ENCODE measurements around the gene CEP41. TPM values are rescaled to one million over a fixed set of nuclear protein-coding genes. Genes with fewer than 3 reads are reported as not detected.

Gene CEP41
- total RNA-seq, 1 donor from 2014 or later = 23.5 TPM

GRCh38 chr7:130423501-130424037 is 17.2 kb downstream of the CEP41 start:
- intact Hi-C loops (cut with micrococcal nuclease) = no loop called here

GRCh38 chr7:130421684-130422083 is 19.1 kb downstream of the CEP41 start:
- intact Hi-C loops (cut with micrococcal nuclease) = no loop called here

- intact Hi-C loops (cut with micrococcal nuclease) = no loop called here
These were observed 19.8 kb downstream of the CEP41 start for GRCh38 chr7:130420943-130421578.

GRCh38 chr7:130419658-130420057 is 21.2 kb downstream of the CEP41 start:
- intact Hi-C loops (cut with micrococcal nuclease) = loop anchor here (5.0 kb wide), 1 partner anchor 38 kb away; no protein-coding TSS in a partner anchor

- intact Hi-C loops (cut with micrococcal nuclease) = loop anchor here (5.0 kb wide), 1 partner anchor 39 kb away; no protein-coding TSS in a partner anchor
These were observed 22.5 kb downstream of the CEP41 start for GRCh38 chr7:130418306-130418705.

GRCh38 chr7:130417213-130417612 is 23.6 kb downstream of the CEP41 start:
- intact Hi-C loops (cut with micrococcal nuclease) = loop anchor here (5.0 kb wide), 1 partner anchor 40 kb away; no protein-coding TSS in a partner anchor

GRCh38 chr7:130415006-130415405 is 25.8 kb downstream of the CEP41 start:
- intact Hi-C loops (cut with micrococcal nuclease) = loop anchor here (2.0 to 5.0 kb wide), 2 partner anchors 20 to 42 kb away; no protein-coding TSS in a partner anchor

- intact Hi-C loops (cut with micrococcal nuclease) = no loop called here
These were observed 27.6 kb downstream of the CEP41 start for GRCh38 chr7:130413201-130413600.

GRCh38 chr7:130410868-130411541 is 29.8 kb downstream of the CEP41 start:
- intact Hi-C loops (cut with micrococcal nuclease) = no loop called here

GRCh38 chr7:130409712-130410072 is 31.1 kb downstream of the CEP41 start:
- intact Hi-C loops (cut with micrococcal nuclease) = no loop called here

- intact Hi-C loops (cut with micrococcal nuclease) = no loop called here
These were observed 31.6 kb downstream of the CEP41 start for GRCh38 chr7:130409067-130409711.

GRCh38 chr7:130405003-130405402 is 35.8 kb downstream of the CEP41 start:
- intact Hi-C loops (cut with micrococcal nuclease) = no loop called here

- intact Hi-C loops (cut with micrococcal nuclease) = no loop called here
These were observed 39.2 kb downstream of the CEP41 start for GRCh38 chr7:130401578-130401977.

GRCh38 chr7:130401101-130401500 is 39.7 kb downstream of the CEP41 start:
- intact Hi-C loops (cut with micrococcal nuclease) = no loop called here

GRCh38 chr7:130400120-130400572 is 40.7 kb downstream of the CEP41 start:
- intact Hi-C loops (cut with micrococcal nuclease) = no loop called here

- intact Hi-C loops (cut with micrococcal nuclease) = loop anchor here (10.0 kb wide), 1 partner anchor 46 kb away; the partner anchor contains the start of gene CEP41
These were observed 42.2 kb downstream of the CEP41 start for GRCh38 chr7:130398526-130399090.

GRCh38 chr7:130397758-130398073 is 43.1 kb downstream of the CEP41 start:
- intact Hi-C loops (cut with micrococcal nuclease) = loop anchor here (10.0 kb wide), 1 partner anchor 47 kb away; the partner anchor contains the start of gene CEP41

- intact Hi-C loops (cut with micrococcal nuclease) = loop anchor here (10.0 kb wide), 1 partner anchor 48 kb away; the partner anchor contains the start of gene CEP41
These were observed 43.6 kb downstream of the CEP41 start for GRCh38 chr7:130397051-130397757.

GRCh38 chr7:130396109-130396508 is 44.7 kb downstream of the CEP41 start:
- intact Hi-C loops (cut with micrococcal nuclease) = loop anchor here (10.0 kb wide), 1 partner anchor 49 kb away; the partner anchor contains the start of gene CEP41

GRCh38 chr7:130395421-130395820 is 45.4 kb downstream of the CEP41 start:
- intact Hi-C loops (cut with micrococcal nuclease) = loop anchor here (2.0 to 10.0 kb wide), 2 partner anchors 19 to 49 kb away; partner anchors contain the start of gene CEP41
